Kidney glomerular epithelial cell (primary cell): Measurements from ENCODE around the gene SENP7.
"Not testable (repeated sequence)": the region's sequence is repeated elsewhere in the genome, so short reads cannot be mapped to it uniquely, and the experiment has no call there.

Source experiments
- DNase-seq: peaks from one replicate; lab custom pipeline; 2025; lab: John Stamatoyannopoulos, UW

Gene SENP7

GRCh38 chr3:101438641-101439040 lies 74.4 kb downstream of the SENP7 start:
- not testable (repeated sequence) for DNase-seq

DNA sequence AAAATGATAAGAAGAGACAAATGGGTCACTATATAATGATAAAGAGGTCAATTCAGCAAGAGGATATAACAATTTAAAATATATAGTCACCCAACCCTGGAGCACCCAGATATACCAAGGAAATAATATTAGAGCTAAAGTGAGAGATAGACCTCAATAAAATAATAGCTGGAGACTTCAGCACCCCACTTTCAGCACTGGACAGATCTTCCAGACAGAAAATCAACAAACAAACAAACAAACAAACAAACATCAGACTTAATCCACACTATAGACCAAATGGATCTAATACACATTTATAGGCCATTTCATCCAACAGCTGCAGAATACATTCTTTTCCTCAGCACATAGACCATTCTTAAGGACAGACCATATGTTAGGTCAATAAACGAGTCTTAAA lies 79.4 kb downstream of the SENP7 start:
- DNase-seq, result no peak

GRCh38 chr3:101423984-101424888 lies 88.8 kb downstream of the SENP7 start:
- DNase-seq, result no peak

- no peak for DNase-seq
Observed at GRCh38 chr3:101418851-101419250, 94.2 kb downstream of the SENP7 start.

GRCh38 chr3:101414121-101414520 lies 98.9 kb downstream of the SENP7 start:
- no peak for DNase-seq

- DNase-seq, result no peak
Observed at GRCh38 chr3:101413656-101414055, 99.4 kb downstream of the SENP7 start.

- no peak for DNase-seq
Observed at GRCh38 chr3:101391413-101391950, 121.5 kb downstream of the SENP7 start.

DNA sequence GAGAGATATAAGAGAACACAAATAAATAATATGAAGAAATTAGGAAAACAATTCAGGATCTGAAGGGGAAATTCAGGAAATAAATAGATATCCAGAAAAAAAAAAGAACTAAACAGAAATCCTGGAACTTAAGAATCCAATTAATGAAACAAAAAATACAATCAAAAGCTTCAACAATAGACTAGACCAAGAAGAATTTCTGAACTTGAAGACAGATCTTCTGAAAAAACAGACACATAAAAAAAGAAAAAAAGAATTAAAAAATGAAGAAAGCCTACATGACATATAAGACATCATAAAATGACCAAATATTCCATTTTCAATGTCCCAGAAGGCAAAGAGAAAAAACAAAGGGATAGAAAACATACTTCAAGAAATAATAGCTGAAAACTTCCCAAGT lies 124.3 kb downstream of the SENP7 start:
- DNase-seq, result no peak

DNA sequence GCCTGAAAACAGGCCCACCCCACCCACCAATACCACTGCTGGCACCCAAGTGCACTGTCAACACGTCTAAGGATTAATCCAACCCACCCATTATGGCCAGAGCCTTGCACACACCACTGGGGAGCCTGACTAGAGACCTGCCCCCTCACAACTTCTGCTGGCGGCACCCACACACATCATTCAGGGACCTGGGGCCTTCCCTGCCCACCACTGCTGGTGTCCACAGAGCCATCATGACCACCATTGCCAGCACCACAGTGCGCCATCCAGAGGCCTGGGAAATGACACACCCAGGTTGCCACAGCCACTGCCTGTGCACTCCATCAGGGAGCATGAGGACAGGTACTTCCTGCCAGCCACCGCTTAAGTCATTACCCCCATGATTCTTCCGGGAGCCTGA lies 125.7 kb downstream of the SENP7 start:
- no peak for DNase-seq

- DNase-seq, result no peak
Observed at GRCh38 chr3:101384426-101384825, 128.6 kb downstream of the SENP7 start.

DNA sequence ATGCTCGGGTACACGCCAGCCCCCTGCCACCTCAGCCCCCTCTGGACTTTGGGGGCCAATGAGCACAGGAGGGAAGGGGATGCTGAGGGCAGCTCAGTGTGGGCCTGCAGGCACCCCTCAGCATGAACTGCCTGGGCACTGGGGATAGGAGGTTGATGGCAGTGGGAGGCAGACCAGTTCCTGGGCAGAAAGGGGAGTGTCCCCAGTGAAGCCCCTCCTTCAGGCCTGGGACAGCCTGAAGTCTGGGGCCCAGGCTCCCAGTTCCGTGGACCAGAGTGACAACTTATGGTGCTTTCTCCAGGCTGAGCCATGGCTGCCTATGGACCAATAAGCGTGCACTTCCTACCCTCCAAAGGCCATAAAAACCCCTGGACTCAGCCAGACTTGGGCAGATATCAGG lies 129.4 kb downstream of the SENP7 start:
- no peak for DNase-seq

- no peak for DNase-seq
Observed at GRCh38 chr3:101383156-101383575, 129.8 kb downstream of the SENP7 start.

DNA sequence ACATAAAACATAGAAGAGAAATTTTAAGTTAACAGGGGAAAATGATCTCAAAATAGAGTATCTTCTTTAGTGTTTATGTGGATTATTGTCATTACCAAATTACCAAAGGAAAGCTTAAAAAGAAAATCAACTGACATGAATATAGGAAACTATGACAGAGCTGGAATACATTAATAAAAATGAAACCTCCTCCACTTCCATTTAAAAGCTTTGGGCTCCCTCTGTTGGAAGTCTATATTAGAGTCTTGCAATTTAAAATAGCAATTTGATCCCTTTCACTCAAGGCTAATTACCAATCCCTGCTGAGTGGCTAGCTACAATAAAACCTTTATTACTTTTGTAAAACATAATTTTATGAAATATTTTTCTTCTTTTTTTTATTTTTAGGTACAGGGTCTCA lies 131.2 kb downstream of the SENP7 start:
- peak; percentile 24 for DNase-seq

- no peak for DNase-seq
Observed at GRCh38 chr3:101379658-101380376, 133.2 kb downstream of the SENP7 start.

GRCh38 chr3:101377796-101378195 lies 135.2 kb downstream of the SENP7 start:
- no peak for DNase-seq

DNA sequence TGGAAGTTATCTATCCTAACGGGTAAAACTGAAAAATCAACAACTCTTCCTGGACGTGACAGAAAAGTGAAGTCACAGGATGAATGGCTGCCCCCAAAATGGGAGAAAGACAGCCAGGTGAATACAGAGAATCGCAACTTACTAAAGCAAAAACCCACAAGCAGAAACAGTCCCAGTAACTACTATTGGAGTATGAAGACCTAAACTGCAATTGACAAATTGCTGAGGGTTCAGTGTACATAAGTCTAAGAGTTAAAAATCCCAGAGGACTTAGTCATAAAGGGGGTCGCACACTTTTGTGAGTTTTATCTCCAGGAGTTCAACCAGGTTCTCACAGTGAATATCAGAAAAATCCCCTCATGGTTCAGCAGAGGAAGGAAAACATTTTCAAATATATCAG lies 135.8 kb downstream of the SENP7 start:
- DNase-seq, result no peak

DNA sequence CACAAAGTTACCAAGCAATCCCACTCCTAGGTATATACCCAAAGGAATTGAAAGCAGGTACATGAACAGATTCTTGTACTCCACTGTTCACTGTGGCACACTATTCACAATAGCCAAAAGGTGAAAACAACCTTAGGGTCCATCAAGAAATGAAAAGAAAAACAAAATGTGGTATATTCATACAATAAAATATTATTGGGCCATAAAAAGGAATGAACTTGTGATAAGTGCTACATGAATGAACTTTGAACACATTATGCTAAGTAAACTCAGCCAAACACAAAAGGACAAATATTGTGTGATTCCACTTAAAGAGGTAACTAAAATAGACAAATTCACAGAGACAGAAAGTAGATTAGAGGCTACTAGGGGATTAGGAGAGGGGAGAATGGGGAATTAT lies 137.4 kb downstream of the SENP7 start:
- no peak for DNase-seq

- DNase-seq, result no peak
Observed at GRCh38 chr3:101362406-101362805, 150.6 kb downstream of the SENP7 start.

DNA sequence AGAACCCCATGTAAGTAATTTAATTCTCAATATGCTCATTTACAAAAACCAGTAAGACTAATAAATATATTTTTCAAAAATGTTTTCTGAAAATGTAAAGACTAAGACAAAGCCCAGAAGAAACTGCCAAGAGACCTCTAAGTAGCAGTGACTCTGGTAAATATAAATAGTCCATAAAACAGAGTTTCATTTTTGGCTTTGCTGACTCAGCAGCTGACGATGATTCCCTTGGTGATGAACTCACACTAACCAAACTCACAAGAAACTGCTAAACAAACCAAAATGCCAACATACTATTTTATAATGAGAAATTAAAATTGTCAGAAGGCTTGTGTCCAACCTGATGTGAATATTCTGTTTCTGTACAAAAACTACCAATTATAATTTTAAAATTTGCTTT lies 161.2 kb downstream of the SENP7 start:
- DNase-seq, result no peak

DNA sequence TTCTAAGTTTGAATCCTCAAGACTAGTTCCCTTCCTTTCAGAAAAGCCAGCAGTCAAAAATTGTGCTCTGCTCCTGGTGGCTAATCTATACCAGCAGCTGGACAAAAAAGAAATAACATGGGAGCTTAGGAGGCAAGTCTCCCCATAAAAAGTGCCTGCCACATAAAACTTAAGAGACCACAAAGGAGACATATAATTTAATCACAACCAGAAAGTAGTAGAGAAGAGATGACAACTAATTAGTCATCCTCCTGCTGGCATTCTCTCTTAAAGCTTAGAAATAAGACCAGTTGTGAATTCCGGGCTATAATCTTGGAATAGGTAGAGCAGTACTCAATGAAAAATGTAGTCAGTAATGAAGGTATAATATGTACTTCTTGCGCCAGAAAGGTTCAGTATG lies 172.4 kb downstream of the SENP7 start:
- no peak for DNase-seq

DNA sequence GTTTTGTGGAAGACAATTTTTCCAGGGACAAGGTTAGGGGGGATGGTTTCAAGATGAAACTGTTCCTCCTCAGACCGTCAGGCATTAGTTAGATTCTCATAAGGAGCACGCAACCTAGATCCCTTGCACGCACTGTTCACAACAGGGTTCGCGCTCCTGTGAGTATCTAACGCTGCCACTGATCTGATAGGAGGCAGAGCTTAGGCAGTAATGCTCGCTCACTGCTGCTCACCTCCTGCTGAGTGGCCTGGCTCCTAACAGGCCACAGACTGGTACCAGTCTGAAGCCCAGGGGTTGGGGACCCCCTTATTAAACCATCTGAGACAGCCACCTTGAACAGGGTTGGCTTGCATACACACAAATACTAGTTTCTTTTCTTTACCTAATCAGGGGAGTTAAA lies 179.1 kb downstream of the SENP7 start:
- no peak for DNase-seq

DNA sequence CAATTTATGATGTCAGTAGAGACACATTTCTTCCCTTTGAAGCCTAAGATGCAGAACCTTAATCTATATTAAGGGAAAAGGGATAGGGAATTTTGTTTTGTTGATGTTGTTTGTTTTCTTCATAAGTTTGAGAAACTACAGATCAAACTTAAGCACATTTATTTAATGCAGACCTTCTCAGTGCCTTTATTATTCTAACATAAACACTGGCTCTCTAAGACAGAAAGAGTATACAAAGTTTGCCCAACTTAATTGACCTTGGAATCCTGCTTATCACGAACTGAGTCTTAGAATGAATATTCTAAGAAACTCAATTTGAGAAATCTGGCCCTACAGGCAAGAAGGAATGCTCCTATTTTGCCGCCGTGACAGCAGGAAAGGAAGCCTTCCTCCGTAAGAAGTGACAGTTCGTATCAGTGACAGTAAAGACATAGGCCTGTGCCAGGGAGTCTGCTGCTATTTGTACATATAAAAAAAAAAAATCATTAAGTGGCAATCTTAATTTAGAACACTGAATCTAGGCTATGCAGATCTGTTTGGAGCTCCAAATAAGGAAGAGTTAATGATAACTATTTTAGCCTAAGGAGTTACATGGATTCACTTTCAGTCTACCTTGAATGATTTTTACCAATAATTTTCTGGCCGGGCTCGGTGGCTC lies 183.9 kb downstream of the SENP7 start:
- no peak for DNase-seq
